ENCODE data around the gene VIPR1. TPM values are rescaled to one million over a fixed set of nuclear protein-coding genes. Genes with fewer than 3 reads are reported as not detected.

Gene VIPR1
- total RNA-seq, 4 donors from 2014 or later = 121 to 565 (median 254) TPM

- no peak for DNase-seq
- in situ Hi-C loops (cut with MboI; ENCODE audit: low pct_ligation_motif_present in 1 of 4, low pct_unique_long_range_greater_than_20kb in 1 of 4, low sequenced_read_pairs in 3 of 4) (no loop called here), intact Hi-C loops (cut with DNase I; ENCODE audit: low total_unique reads) (no loop called here)
- Histone ChIP-seq H3K4me3 (no peak overlapping the region), H3K27me3 (peaks cover 8% of the 10 kb centered on the region), H3K4me1 (peaks cover 0 to 13% (median 5%) of the 10 kb centered on the region in 4 donors), H3K27ac (no peak overlapping the region), H3K9me3 (no peaks in the 10 kb centered on the region), H3K36me3 (no peaks in the 10 kb centered on the region)
- 70% methylated on average over 2 of the region's 2 CpGs; no CpG with 5 or more reads in 1 of the 2 donors for WGBS, 2 donors (ENCODE audit: low coverage in 1 of 2)
- TF ChIP-seq POLR2A (IDR thresholded peaks at IDR 0.05) (no peak), EP300 (IDR thresholded peaks at IDR 0.05; ENCODE audit: low read depth) (no peak), POLR2AphosphoS5 (IDR thresholded peaks at IDR 0.05) (no peak), CTCF (IDR thresholded peaks at IDR 0.05) (no peak)
These were observed 15.5 kb upstream of the VIPR1 start for GRCh38 chr3:42486814-42487565.

GRCh38 chr3:42488687-42489086 is 13.8 kb upstream of the VIPR1 start:
- TF ChIP-seq EP300 (IDR thresholded peaks at IDR 0.05; ENCODE audit: low read depth) = no peak
- no peak for TF ChIP-seq POLR2AphosphoS5 (IDR thresholded peaks at IDR 0.05)
- no peak for TF ChIP-seq POLR2A (IDR thresholded peaks at IDR 0.05)
- TF ChIP-seq CTCF (IDR thresholded peaks at IDR 0.05) = no peak
- intact Hi-C loops (cut with DNase I; ENCODE audit: low total_unique reads) (no loop called here), in situ Hi-C loops (cut with MboI; ENCODE audit: low pct_ligation_motif_present in 1 of 4, low pct_unique_long_range_greater_than_20kb in 1 of 4, low sequenced_read_pairs in 3 of 4) (no loop called here)
- Histone ChIP-seq H3K9me3 (no peaks in the 10 kb centered on the region), H3K27ac (no peak overlapping the region), H3K27me3 (peaks cover 7% of the 10 kb centered on the region), H3K4me1 (peaks cover 0 to 13% (median 5%) of the 10 kb centered on the region in 4 donors), H3K36me3 (no peaks in the 10 kb centered on the region), H3K4me3 (no peak overlapping the region)
- WGBS, 2 donors (ENCODE audit: low coverage in 1 of 2) = 89 to 91% methylated on average over 4 of the region's 4 CpGs
- DNase-seq = no peak

- no peaks in the 10 kb centered on the region for H3K36me3 ChIP-seq
- peaks cover 0 to 13% (median 5%) of the 10 kb centered on the region in 4 donors for H3K4me1 ChIP-seq
- H3K27ac ChIP-seq = peak overlapping the region; percentile 50 to 66 (median 57)
- intact Hi-C loops (cut with DNase I; ENCODE audit: low total_unique reads) (no loop called here), in situ Hi-C loops (cut with MboI; ENCODE audit: low pct_ligation_motif_present in 1 of 4, low pct_unique_long_range_greater_than_20kb in 1 of 4, low sequenced_read_pairs in 3 of 4) (no loop called here)
- H3K9me3 ChIP-seq = no peaks in the 10 kb centered on the region
- 93 to 100% methylated on average over 2 to 10 of the region's 10 CpGs for WGBS, 2 donors (ENCODE audit: low coverage in 1 of 2)
- DNase-seq = no peak
- H3K4me3 ChIP-seq = no peak overlapping the region
- peaks cover 1% of the 10 kb centered on the region for H3K27me3 ChIP-seq
- TF ChIP-seq POLR2AphosphoS5 (IDR thresholded peaks at IDR 0.05) (no peak), POLR2A (IDR thresholded peaks at IDR 0.05) (no peak), CTCF (IDR thresholded peaks at IDR 0.05) (no peak), EP300 (IDR thresholded peaks at IDR 0.05; ENCODE audit: low read depth) (no peak)
These were observed 13.1 kb upstream of the VIPR1 start for GRCh38 chr3:42489116-42489936.

- Histone ChIP-seq H3K36me3 (no peaks in the 10 kb centered on the region), H3K9me3 (no peaks in the 10 kb centered on the region), H3K4me1 (peaks cover 0 to 13% (median 5%) of the 10 kb centered on the region in 4 donors), H3K27me3 (peaks cover 6% of the 10 kb centered on the region), H3K27ac (peak overlapping the region; percentile 50 to 66 (median 57)), H3K4me3 (no peak overlapping the region)
- in situ Hi-C loops (cut with MboI; ENCODE audit: low pct_ligation_motif_present in 1 of 4, low pct_unique_long_range_greater_than_20kb in 1 of 4, low sequenced_read_pairs in 3 of 4) (no loop called here), intact Hi-C loops (cut with DNase I; ENCODE audit: low total_unique reads) (no loop called here)
- no peak for DNase-seq
- 89 to 90% methylated on average over 3 of the region's 3 CpGs for WGBS, 2 donors (ENCODE audit: low coverage in 1 of 2)
- no peak for TF ChIP-seq POLR2A (IDR thresholded peaks at IDR 0.05)
- TF ChIP-seq POLR2AphosphoS5 (IDR thresholded peaks at IDR 0.05) = no peak
- no peak for TF ChIP-seq EP300 (IDR thresholded peaks at IDR 0.05; ENCODE audit: low read depth)
- no peak for TF ChIP-seq CTCF (IDR thresholded peaks at IDR 0.05)
These were observed 12.6 kb upstream of the VIPR1 start for GRCh38 chr3:42489937-42490227.
